Uterus (tissue), 2 donors: ENCODE measurements around the gene BNC2.

ENCODE experiments used
- CTCF ChIP-seq, 4 experiments: fragments of 200-600 bp in 2 of 4; fragments of 450-650 bp in 2 of 4; sonication (generic) in 2 of 4; IDR thresholded peaks; one replicate each; pipeline ENCODE4 v1.5.1; 2016 to 2019; ENCODE audit warnings: antibody characterized with exemption in 4 of 4, mild to moderate bottlenecking in 2 of 4, moderate library complexity in 1 of 4
- POLR2A ChIP-seq, 2 donors: fragments of 450-650 bp; IDR thresholded peaks; one replicate each; pipeline ENCODE4 v1.6.1; 2016; ENCODE audit warnings: antibody characterized with exemption in 2 of 2, mild to moderate bottlenecking in 1 of 2, moderate library complexity in 1 of 2

- TF ChIP-seq CTCF (IDR thresholded peaks at IDR 0.05) (no peak), POLR2A (IDR thresholded peaks at IDR 0.05) (no peak)
Measured at GRCh38 chr9:16715404-16715803, 155.1 kb downstream of the BNC2 start.
